SU-DHL-6 (cell line): Measurements from ENCODE around the gene RASSF3.

Source experiments
- EZH2phosphoT487 ChIP-seq: fragments of 200-600 bp; sonication (generic), shearing (Covaris generic); conservative IDR thresholded peaks from 2 replicates; pipeline ENCODE4 v1.6.1; 2018; ENCODE audit warnings: mild to moderate bottlenecking, antibody characterized with exemption, low read length, moderate library complexity, mixed read lengths
- TF ChIP-seq, protein P1 (sequence below): fragments of 200-600 bp; sonication (generic); IDR thresholded peaks from one replicate; pipeline ENCODE4 v1.5.1; 2017; ENCODE audit warnings: antibody characterized with exemption, mild to moderate bottlenecking, low read length, moderate library complexity; ENCODE audit not compliant: insufficient read depth, poor library complexity, severe bottlenecking

- TF ChIP-seq, protein P1, sequence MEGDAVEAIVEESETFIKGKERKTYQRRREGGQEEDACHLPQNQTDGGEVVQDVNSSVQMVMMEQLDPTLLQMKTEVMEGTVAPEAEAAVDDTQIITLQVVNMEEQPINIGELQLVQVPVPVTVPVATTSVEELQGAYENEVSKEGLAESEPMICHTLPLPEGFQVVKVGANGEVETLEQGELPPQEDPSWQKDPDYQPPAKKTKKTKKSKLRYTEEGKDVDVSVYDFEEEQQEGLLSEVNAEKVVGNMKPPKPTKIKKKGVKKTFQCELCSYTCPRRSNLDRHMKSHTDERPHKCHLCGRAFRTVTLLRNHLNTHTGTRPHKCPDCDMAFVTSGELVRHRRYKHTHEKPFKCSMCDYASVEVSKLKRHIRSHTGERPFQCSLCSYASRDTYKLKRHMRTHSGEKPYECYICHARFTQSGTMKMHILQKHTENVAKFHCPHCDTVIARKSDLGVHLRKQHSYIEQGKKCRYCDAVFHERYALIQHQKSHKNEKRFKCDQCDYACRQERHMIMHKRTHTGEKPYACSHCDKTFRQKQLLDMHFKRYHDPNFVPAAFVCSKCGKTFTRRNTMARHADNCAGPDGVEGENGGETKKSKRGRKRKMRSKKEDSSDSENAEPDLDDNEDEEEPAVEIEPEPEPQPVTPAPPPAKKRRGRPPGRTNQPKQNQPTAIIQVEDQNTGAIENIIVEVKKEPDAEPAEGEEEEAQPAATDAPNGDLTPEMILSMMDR = no peak
- no peak for TF ChIP-seq EZH2phosphoT487
Measured at GRCh38 chr12:64687816-64688215, 77.5 kb downstream of the RASSF3 start.
